ENCODE results near the gene S100A8.

The S100A8 gene

DNA sequence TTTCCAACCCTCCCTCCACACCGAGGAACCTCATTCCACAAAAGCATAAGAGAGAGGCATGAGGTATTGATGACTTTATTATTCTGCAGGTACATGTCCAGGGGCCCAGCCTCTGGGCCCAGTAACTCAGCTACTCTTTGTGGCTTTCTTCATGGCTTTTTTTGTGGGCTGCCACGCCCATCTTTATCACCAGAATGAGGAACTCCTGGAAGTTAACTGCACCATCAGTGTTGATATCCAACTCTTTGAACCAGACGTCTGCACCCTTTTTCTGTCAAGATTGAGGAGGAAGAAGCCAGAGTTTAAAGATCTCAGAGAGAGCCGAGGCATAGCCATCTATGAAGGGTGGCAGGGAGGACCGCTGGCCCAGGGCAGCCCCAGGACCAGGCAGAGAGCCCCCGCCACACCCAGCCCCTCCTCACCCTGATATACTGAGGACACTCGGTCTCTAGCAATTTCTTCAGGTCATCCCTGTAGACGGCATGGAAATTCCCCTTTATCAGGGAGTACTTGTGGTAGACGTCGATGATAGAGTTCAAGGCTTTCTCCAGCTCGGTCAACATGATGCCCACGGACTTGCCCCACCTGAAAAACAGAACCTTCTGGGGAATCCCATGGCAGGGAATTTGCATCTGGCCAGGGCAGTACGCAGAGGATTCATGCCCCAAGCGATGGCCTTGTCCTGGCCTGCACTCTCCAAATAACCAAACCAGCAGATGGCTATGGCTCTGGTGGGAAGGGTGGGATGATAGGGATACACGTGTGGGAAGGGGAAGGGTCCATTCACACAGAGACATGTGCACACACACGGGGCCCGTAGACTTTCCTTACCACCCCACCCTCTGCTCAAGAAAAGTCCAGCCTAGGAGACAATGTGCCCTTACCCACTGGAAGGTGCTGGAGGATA is 647 bp downstream of the S100A8 start:
- no peak for DNase-seq

DNA sequence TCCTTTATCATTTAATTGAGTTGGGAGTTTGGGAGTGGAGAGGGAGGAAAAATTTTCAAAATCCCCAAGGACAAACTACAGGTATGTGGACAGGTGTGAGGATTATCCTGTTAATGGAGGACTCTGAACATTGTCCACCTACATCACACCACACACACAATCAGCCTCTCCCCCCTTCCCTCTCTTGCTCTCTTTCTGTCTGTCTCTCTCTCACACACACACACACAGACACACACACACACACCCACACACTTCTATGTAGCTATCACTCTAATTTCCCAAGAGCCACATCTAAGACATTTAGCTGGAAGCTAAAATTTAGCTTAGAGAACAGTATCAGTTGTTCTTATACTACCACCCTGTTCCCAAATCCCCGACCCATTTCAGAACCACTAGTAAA is 1.5 kb downstream of the S100A8 start:
- no peak for DNase-seq

DNA sequence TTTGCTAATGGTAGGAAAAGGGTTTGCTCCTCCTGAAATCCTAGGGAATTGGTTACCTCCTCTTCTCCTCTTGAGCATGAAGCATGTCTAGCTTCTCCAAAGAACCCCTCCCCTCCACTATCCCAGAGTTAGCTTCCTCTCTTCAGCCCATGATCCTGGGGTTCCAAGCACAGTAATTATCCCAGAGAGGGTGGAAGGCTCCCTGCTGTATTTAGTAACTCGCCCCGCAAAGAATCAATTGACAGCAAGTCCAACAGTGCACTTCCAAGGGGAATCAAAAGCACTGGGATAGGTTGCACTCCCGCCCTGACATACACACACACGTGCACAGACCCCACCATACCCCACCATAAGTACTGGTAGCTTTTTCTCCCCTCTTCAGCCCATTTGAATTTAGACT is 3.1 kb downstream of the S100A8 start:
- no peak for DNase-seq

DNA sequence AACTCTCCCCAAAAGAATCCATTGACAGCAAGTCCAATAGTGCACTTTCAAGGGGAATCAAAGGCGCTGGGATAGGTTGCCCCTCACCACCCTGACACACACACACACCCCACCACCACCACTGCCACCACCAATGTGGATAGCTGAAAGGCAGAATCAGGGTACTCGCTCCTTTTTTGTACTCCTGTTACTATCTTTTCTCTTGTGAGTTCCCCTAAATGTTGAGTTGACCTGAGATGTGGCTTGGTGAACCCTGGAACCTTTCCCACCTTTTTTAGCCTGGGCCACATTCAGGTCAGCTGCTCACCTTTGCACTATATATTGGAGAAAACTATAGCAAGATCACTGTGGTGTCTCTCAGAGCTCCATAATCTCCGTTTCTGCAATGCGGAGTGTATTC is 3.9 kb downstream of the S100A8 start:
- no peak for DNase-seq

DNA sequence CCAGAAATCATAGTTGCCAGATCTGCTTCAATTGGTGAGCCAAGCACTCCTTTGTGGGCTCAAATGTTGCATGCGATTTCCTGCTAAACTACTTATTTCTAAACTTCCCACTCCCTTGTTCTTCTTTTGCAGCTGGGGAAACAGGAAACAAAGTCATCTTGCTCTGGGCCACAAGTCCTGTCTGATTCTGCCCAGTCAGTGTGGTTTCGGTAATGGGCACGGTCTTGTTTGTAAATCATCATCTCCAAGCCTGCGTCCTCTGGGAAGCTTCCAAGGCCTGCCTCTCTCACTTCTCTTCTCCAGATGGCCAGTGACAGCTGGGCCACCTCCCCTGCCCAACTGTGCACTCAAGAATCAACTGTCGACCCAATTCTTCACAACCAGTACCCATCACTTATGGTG is 4.4 kb downstream of the S100A8 start:
- no peak for DNase-seq

DNA sequence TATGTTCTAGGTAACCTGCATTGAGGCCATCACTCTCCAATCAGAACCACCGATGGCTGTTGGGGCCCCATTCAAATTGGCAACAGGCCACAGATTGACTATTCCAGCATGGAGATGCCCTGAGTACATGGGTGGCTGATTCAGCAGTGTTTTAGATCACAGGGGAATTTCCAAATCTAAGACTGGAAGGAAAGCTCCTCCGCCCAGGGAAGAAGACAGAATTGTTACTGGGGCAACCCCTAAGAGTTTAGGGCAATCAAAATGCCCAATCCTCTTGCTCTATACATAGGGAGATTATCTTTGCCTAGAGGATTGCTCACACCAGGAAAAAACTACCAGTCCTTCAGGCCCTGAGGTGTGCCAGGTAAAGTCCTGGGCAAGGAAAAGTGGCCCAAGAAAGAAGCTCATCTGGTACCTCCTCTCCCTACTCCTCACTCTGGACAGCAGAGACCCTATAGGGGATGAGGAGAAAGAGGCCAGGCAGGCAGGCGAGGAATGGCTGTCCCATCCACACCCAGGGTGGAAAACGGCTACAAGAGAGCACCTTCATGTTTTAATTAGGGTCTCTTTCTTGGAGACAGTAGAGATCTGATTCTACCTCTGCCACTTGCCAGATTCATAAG is 5.8 kb downstream of the S100A8 start:
- DNase-seq = no peak

DNA sequence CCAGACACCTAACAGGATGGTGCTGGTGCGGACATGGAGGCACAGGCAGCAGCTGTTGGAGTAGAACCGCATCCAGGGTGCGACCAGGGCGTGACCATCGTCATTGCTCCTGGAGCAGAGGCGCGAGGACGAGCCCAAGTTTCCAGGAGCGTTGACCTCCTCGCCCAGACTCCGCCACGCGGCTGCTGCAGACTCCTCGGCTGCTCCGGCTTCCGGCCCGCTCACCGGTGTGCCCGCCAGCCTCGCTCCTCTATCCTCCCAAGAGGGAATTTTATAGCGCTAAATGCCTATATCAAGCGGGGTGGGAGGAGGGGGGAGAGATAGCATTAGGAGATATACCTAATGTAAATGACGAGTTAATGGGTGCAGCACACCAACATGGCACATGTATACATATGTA is 10.2 kb downstream of the S100A8 start:
- DNase-seq = no peak

DNA sequence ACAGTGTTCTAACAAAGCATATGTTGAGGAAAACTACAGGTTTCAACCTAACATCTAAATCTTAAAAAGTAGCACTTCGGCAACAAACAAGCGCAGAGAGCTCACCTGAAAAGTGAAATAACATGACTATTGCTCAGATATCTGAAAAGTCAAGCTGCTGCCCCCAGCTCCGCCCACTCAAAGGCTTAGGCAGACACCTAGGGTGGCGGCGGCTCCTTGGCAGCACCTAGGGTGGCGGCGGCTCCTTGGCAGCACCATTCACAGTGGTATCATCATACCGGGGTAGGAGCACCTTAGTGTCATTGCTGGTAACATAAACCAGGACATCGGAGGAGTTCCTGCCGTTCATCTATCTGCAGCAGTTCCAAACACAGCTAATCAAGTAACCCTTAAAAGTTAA is 11.3 kb downstream of the S100A8 start:
- no peak for DNase-seq

DNA sequence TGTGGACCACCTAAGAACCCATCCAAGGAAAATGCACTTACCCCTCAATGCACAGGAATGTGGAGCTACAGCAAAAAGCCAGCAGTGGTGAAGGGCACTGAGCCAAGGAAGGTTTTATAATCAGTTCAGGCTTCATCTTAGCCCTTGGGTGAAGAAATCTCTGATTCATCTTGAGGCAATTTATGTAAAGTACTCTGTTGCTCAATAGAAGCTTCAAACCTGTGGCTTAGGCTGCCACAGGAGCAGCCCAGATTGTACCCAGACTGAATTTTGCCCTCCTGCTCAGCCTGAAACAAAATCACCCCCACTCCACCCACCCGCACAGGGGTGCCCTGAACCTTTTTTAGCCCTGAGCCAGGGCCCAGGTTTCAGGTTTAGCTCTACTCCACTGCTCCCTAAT is 15.4 kb downstream of the S100A8 start, which contains the start of gene S100A12:
S100A12 (minus strand) TSS at position 111 of the 400 bp plus-strand sequence. CDS start 1,029 bp downstream, outside the sequence.
- no peak for DNase-seq

DNA sequence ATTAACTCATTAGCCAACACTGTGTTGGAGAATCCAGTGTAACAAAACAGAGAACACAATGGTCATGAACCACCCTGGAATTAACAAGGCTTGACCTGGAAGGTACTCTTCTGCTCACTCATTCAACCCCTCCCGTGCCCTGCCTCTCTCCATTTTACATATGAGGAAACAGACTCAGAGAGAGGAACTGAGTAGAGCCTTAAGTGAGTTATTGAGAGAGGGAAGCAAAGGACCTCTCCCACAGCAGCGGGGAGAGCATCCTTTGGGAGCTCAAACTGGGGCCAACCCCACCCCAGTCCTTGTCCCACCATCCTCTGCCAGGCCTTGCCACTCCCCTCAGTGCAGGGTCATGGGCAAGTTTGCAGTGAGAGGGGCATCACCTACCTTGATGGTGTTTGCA is 16.8 kb downstream of the S100A8 start:
- DNase-seq = no peak

DNA sequence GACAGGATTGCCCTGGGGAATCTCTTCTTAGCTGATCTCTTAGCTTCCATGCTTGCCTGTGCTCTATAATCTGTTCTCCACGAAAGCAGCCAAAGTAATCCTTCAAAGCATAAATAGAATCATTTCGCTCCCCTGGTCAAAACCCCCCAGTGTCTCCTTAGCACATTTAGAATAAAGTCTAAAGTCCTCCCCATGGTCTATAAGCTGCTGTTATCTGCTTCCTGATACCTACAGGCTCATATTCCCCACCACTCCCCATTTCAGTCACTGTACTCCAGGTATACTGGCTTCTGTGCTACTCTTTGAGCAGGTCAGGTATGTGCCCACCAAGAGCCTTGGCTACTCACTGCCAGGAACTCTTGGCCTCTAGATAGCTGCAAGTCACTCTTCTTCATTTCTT is 18.3 kb downstream of the S100A8 start:
- no peak for DNase-seq

DNA sequence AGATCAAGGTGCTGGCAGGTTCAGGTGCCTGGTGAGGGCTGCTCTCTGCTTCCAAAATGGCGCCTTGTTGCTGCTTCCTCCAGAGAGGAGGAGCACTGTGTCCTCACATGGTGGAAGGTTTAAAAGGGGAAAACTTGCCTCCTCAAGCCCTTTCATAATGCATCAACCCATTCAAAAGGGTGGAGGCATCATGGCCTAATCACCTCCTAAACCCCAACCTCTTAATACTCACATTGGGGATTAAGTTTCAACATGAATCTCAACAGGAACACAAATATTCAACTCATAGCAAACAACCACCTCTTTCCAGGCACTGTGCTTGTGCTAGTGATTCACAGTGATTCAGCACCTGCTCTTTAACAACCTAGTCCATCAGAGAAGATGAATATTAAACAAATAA is 19.6 kb downstream of the S100A8 start:
- no peak for DNase-seq

DNA sequence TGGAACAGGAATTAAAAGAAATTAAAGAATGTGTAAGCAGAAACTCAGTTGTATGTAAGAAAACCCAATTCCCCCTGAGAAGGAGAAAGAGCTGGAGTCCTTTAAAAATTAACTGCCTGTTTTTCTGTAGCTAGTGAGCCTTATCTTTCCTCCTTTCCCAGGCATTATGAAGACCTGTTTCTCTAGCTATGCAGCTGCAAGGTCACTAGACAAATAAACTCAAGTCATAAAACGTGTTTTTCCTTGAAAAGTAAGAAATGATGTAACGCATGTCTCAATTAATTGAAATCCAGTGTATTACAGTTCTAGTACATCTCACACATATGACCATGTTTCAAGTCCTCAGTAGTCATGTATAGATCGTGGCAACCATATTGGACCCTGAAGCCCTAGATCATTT is 20.7 kb downstream of the S100A8 start:
- DNase-seq = no peak

DNA sequence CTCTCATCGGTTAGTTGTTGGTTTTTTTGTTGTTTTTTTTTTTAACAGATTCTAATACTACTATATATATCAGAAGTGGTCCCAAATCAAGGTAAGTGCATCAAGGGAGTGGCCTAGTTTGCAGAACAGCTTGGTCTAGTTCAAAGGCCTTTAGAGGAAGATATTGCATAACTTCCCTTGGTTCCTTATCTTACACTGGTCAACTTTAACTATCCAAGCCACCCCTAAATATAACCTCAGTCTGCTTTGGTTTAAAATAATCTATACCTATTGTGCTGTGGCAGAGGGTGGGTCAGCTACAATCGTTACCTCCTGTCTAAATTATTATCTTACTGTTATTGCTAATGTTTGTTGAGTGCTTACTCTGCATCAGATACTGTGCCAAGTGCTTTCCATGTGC is 22.4 kb downstream of the S100A8 start:
- DNase-seq = no peak

DNA sequence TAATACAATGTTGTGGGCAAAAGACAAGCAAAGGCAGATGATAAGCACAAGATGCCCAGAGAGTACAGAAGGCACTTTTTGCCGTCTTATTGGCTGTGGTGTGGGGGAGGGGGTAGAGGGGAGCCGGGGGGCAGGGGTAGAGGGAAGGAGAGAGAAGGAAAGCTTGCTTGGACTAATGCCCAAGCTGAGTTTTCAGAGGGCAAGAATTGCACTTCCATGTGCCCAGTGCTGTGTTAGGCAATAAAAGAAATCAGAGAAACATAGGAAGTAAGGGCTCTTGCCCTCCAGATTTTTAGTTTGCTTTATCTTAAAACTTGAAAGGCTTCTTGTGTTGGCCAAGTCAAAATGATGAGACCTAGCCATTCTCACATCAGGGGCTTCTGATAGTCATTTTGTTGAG is 23.8 kb downstream of the S100A8 start:
- DNase-seq = no peak

DNA sequence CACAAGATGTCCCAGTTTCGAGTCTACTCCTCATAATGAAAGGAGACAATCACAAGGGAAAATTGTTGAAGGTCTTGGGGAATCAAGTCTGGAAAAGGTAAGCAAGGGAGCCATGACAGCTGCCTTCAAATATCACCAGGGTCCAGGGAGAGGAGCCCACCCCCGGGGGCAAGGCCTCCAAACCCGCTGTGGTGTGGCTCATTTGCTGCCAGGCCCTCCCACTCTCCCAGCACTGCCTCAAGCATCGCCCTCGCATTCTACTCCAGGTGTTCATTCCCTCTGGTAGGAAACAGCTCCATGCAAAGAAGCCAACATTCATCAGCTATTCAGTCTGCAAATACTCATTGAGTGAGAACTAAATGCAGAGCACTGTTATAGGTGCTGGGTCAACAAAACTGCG is 24.6 kb downstream of the S100A8 start:
- no peak for DNase-seq

DNA sequence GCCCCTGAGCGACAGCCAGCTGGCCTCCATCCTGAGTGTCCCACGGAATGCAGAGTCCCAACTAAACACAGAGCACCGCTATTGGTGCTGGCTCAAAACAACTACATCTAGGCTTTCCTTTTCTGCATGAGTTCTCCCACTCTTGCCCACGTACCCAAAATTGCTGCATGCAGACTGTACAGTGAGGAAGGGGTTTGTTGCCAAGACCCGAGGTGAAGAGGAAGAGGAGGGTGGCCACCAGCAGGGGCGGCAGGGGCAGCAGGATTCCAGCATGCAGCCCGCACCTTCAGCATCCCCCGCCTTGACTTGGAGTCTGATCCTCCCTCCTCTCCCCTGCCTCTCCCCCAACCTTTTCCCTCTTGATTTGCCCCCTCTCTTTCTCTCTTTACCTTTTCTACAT is 25.2 kb downstream of the S100A8 start:
- no peak for DNase-seq

DNA sequence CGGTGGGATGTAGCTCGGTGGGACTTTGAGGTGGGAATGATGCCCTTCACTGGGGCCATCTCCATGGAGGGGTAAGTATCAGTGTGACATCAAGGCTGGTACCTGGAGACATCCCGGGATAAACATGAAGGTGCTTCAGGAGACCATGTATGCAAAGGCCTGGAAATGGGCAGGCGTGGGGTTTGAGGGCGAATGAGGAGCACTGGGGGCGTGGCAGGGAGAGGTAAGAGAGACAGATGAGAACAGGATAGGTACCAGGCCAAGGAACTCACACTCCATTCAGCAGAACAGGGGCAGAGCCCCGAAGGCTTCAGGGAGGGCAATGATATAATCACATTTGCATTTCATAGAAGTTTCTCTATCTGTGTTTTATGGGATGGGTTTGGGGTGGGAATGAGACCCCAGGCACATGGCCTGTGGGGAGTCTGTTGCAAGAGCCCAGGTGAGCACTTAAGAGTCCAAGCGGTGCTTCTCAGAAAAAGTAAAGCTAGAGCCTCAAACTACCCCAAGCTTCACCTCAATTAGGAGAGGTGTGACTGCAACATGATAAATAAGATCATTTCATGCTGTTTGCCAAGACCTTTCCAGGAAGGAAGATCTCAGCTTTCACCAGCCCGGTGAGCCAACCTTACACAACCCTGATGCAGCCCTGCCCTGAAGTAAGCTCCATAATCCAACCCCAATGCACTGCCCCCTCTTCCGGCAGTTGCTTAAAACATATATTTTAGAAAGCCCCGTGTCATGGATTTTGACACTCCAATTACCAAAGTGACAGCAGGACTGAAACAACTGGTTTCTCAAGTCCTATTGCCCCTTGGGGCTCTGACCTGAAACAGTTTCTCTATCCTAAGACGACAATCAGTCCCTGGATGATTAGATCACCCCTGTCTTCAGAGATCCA is 25.9 kb downstream of the S100A8 start:
- DNase-seq = no peak

DNA sequence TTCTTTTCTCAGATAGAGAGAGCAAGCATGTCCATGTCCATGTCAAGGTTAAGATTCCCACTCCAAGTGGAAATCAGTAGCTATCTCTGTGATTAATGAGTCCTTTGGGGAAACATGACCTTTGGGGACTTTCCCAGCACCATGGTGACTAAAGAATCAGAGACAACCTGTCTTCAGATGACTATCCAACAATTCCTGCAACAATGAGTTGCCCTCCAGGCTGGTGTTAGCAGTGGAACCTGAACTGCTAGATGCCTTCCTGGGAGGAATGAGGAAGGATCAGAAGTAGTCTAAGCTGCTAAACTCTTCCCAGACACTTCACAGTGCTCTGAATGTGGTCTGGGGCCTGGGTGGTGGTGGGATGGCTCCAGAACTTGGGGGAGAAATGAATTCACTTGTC is 26.7 kb downstream of the S100A8 start:
- no peak for DNase-seq

DNA sequence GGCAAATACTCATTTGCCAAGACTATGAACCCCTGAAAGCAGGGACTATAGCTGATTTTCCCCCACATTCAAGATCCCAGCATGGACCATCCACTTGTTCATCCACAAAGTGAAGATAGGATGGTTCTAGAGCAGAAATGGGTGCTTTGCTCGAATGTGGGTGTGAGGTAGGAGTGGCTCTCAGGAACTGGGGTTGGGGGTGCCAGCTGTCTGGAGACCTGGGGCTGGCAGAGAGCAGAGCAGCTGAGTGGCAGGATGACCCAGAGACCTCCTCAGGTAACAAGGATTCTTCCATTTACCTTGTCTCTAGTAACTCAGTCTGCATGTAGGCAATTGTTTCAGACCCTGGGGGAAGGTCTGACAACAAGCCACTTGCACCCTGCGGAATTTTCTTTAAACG is 27.2 kb downstream of the S100A8 start:
- no peak for DNase-seq

DNA sequence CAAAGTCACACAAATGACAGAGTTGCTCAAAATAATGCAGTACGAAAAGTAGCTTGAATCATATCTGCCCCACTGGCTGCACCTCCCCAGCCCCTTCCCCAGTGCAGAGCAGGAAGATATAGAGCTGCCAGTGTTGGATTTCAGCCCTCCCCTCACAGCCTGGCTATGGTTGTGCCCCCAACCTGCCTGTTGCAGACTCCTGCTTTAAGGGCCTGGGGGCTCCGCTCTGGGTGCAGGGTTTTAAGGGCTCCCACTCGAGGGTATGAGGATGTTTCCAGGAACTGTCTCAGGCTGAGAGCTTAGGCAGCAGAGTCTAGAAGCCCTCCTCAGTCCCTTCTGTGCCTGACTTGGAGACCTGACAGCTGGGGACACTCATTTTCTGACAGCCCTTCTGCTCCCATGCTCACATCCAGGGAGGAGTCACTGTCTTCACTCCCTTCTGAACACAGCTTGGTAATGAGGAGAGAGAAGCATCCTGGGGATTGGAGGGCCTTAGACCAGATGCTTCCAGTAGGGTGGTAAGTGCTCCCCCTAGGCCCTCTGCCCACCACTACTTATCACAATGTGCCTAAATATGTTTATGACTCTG is 28.6 kb downstream of the S100A8 start:
- no peak for DNase-seq

DNA sequence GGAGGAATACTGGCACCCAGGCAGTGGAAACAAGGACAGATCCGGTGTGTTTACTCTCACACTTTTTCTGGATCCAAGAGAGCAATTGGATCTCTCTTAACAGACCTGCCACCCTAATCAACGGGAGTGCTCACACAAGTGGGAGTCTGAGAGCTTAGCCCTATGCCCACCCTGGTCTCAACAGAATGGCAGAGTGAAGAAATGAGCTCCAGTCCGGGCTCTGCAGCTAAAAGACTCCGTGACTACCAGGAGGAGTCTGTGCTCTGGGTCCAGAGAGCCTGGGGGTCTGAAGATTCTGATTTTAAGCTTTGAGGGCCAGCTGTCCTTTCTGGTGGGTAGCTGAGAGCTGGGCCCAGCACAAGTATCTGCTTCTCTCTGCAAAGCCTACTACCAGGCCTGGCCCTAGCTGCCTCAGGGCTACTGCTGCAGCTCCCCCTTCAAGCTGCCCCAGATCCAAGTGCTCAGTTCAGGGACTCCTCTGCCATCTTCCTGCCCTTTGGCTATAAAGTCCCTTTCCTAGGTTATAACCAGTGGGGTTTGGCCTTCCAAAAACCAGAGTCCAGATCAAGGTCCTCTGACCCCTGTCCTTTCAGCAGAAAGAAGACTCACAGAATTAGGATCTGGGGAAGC is 29.3 kb downstream of the S100A8 start:
- no peak for DNase-seq
